H4 (cell line): ENCODE results near the gene MRAP. TPM values are rescaled to one million over a fixed set of nuclear protein-coding genes. Genes with fewer than 3 reads are reported as not detected.

ENCODE experiments used
- DNase-seq: peaks from one replicate; pipeline ENCODE4 v3.0.0-alpha.2; 2015; ENCODE audit warnings: low spot score
- total RNA-seq: library from RNA; depleted of rRNA; stranded (reverse); fragments of >200 nt; shearing (Covaris generic); gene quantifications from 2 replicates; pipeline ENCODE4 v1.2.3, GENCODE V29; 2014

Gene MRAP
- total RNA-seq, 1 experiment from 2014 or later, result not detected

DNA sequence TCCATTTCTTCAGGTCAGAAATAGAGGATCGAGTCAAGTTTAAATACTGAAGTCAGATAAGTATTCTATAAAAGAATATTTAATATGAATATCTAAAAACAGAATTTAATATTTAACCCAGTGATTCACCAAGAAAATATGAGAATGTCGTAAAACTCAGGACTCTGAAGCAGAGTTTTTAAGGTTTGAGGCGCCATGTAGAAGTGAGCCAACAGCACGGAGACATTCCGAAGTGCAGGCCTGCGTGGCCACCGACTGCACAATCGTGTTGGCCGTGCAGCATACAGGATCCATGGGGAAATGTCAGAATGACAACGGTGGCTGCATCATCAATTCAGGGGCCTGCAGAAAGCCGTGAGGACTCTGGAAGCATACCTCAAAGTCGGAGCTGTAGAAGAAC, 23.4 kb downstream of the MRAP start:
- no peak for DNase-seq

DNA sequence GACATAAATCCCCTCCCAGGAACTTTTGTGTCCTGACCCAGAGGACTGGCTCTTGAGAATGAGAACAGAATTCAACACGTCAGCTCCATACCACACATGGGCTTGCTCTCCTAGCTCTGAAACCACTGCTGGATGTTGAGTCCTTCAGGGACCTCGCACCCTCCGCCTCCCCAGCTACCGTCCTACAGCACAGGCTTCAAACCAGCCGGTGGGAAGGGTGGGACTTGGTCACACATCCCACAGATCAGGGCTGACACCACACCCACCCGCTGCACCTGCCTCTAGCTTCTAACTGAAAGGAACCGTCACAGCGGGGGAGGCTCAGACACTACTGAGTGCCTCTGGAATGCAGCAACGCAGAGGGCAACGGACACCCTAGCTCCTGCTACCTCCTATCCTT, 24.0 kb downstream of the MRAP start:
- no peak for DNase-seq

DNA sequence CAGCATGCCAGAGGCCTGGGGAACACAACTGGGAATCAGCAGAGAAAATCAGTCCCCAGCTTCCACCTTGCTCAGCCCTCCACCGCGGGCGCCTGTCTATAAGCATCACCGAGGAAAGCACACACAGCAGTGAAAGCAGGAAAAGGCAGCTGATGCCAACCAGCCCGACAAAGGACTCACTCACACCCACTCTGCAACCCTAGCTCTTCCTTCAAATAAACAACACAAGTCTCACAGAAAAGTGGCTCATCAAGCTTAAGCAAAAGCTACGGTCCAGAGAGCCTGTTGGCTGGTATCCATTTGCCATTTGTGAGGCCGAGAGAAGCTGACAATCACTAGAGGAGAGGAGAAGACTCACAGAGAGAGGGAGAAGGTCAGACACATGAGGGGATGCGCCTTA, 27.1 kb downstream of the MRAP start:
- no peak for DNase-seq

DNA sequence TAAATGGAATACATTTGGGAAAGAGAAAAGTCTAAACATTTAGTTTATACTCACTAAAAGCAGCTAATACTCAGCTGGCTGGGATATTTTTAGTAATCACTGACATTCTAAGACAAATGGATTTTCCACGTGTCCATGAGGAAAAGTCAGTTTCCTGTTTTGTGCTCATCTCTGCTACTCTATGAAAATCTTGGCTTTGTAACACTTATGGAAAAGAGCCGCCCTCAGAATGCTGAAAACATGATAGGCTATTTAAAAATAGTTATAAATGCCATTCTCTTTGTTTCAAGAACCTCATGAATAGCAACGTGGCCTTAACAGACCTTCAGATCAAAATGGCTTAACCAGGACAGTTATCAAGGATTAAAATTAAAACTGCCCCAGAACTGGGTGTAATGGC, 29.9 kb downstream of the MRAP start:
- no peak for DNase-seq

DNA sequence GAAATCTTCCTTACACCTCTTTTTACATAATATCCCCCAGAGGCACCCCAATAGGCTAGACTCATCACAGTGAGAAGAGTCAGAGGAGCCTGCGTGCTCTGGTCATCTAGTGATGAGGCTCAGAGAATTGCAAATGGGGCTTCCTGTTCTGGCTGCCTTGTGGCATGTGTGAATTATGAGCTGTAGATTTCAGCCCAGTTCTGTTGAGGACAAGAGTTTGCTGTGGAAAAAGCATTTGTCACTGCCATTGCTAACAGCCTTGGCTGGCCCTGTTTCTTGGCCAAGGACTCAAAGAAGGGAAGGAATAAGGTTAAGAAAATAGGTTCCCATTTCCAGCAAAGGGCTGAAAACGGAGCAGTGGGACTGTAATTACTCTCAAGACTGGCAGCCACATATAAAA, 30.7 kb downstream of the MRAP start:
- no peak for DNase-seq

DNA sequence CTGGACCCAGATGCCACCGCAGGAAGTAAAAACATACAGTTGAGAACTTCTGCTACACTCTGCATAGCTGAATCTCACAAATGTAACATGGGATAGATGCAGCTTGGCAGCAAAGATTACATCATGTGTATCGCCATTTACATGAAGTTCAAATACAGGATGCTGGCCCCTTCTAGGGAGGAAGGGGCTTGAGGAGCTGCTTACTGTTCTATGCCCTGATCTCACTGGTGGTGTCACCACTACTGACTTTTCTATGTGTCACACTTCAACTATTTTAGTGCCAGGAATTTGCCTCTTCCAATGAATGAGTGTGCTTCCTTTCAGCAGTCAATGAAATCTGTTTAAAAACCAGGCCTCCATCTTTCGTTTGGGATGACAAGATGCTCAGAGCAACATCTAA, 31.1 kb downstream of the MRAP start:
- no peak for DNase-seq

DNA sequence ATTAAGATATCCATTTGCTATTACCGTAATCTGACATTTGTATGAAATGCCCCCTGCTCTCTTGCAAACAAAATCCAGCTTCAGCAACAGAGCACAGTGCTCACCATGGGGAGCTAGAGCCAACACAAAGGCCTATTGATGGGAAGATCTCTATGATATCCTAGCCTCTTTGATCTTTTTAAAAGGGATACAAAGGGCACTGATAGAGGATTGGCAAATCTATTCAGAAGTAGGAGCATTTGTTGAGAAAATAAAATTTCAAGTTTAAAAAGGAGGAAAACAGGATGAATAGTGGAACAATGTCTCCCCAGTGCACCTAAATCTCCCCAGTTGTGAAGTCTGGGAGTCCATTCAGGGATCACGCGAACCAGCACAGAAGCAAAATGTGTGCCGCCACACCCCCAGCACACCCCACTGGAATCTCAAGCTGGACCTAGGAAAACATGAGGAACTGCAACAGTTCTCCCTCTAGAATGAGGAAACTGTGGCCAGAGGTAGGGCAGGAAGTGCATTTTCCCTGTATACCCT, 32.2 kb downstream of the MRAP start:
- no peak for DNase-seq

DNA sequence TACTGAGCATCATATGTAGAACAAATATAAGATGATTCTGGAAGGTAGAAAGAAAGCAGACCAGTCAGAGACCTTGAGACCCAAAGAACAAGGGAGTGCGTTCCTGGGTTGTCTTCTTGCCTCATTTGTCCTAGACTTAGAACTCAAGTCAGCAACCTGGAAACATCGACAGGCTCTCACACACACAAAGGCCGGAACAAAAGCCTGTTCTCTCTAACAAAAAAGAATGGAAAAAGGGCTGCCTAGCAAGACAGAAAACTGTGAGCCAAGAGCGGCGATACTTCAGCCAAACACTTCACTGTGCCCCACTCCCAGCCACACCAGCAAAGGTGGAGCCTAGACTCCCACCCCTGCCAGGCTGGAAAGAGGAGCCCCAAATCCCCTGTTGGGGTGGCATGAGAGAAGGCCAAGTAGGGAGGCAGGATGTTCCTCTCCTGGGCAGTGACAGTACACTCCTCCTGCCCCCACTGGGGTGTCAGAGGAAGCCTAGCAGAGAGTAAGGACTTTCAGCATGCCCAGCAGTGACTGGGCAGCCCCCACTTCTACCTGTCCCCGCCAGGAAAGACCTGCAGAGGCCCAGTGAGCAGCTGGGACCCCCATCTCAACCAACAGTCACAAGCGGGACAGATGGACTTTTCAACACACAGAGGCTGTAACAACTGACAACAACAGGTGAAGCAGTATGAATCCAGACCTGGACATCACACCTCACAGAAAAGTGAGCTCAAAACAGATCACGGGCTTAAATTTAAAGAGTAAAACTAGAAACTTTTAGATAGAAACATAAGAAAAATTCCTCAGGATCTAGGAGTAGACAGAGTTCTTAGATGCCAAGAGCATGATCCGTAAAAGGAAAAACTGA, 33.0 kb downstream of the MRAP start:
- no peak for DNase-seq

DNA sequence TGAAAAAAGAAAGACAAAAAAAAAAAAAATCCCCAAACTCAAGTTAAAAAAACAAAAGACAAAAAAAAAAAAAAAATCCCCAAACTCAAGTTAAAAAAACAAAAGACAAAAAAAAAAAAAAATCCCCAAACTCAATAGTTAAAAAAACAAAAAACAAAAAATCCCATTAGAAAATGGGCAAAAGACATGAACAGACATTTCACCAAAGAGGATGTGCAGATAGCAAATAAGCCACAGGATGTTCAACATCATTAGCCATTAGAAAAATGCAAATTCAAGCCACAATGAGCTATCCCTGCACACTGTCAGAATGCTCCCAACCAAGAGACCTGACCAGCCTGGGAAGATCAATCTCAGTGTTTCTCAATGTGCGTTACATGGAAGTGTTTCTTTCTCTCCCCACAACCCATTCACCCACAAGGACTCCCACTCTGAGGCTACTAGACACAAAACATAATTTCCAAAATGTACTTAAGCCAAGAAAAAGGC, 33.9 kb downstream of the MRAP start:
- no peak for DNase-seq

DNA sequence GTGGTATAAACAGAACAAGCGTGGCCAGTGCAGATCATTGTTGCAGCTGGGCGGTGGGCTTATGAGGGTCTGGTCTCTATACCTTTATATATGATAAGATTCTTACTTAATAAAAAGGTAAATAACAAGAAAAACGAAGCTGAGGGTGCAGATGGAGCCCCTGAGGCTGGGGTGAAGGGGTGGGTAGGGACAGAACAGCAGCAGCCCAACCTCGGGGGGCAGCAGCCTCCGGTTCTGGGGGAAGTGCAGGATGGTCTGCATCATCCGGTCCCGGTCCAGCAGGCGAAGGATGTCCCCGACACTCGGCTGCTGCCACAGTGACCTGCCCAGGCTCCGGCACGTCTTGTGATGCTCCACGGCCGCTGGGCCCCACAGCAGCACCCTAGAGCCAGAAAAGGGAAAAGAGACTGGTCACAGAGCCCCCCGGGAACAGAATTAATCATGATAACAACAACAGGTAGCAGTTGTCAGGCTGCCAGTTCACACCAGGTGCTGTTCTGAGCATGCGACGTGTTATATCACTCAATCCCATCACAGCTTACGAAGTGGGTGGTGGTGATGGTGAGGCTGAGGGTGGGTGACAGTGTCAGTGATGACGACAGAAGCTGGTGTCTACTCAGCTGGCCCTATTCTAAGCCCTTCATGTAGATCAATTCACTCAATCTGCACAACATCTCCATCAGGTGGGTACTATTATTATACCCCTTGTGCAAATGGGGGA, 35.5 kb downstream of the MRAP start:
- no peak for DNase-seq

DNA sequence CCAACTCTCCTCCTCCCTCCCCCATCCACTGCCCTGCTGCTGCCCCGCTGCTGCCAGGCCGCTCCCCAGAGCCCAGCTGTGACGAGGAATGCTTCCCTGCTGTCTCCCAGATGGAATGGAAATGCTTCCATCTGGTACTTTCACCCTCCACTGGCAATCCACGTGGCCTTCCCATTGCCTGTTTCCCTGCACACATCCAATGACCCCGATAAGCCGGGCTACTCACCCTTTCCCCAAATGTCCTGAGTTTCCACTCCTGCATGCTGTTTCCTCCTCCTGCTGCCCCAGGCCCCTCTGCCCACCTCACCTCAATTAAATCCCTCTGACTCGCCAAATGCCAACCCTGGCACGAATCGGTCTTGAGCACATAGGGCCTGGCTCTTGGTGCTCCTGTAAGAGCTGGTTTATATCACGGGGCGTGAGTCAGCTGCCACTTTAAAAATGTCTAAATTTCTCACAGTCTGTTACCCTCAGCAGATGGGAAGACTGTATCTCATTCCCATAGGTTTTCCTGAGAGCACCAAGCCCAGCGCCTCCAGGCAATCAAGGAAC, 36.4 kb downstream of the MRAP start:
- DNase-seq, result no peak

DNA sequence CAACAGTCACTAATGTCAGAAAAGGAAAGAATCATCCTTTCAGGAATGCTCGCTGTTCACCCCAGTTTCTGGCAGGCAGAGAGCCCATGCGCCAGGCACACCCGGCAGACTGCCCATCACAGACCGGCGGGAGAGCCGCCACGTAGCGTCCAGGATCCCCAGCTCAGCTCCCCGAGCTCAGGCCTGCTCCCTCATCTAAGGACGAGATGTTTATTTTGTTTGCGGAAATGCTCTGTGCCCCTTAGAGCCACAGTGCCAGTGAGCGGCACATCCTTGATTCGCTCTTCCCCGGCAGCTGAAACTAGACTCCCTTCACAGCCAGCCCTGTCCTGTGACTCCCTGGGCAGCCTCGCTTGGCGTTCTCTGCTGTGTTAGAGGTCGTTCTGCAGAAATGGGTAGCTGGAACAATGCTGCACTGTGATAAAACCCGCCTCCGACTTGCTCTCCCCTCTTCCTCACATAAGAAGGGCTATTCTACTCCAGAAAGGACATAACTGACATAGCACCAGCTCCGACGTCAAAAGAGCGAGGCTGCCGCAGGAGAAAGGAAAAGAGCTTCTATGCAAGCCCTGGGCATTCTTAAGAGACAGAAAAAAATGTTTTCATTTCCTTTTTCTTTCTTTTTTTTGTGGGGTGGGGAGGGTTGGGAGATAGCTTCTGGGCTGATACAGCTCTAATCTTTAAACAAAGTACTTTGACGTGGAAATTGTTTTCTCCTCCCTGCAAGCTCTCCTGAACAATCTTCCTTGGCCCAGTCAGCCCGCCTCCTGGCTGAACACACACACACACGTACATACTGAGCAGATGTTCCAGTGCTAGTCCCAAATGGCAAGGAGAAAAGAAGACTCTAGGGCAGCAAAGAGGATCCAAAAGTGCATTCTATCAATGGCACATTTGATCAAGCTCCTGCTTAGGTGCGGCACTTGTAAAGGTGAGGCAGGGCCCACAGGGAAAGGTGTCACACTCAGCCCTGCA, 37.2 kb downstream of the MRAP start:
- no peak for DNase-seq

DNA sequence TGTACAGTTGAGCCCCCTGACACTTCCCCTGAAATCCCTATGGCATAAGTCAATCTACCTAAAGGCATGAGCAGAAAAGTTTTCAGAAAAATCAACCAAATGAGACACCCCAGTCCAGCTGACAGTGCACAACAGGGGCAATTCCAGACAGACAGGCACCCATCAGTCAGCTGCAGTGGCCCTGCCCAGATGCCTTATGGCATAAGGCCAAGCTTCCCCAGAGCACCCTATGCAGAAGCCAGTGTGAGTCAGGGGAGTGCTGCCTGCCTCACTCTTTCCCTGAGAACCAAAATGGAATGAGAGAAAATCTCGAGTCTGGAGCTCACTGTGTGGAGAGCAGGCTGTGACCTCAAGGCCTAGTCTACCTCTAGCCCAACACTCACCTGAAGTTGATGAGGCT, 38.1 kb downstream of the MRAP start:
- no peak for DNase-seq

DNA sequence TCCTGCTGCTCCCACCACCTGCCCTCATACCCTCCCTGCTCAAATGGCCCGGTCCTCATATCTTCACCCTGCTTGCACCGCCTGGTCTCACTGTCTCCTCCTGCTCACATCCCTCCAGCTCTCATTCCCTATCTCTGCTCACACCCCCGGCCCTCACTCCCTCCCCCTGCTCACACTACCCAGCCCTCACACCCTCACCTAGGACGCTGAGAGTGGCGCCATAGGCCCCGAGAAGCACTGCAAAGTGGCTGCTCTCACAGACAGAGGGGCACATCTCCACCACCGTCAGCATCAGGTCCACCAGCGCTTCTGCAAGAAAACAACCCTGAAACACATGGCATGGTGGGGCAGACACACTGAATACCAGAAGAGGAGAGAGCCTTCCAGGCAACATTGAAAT, 38.6 kb downstream of the MRAP start:
- no peak for DNase-seq

DNA sequence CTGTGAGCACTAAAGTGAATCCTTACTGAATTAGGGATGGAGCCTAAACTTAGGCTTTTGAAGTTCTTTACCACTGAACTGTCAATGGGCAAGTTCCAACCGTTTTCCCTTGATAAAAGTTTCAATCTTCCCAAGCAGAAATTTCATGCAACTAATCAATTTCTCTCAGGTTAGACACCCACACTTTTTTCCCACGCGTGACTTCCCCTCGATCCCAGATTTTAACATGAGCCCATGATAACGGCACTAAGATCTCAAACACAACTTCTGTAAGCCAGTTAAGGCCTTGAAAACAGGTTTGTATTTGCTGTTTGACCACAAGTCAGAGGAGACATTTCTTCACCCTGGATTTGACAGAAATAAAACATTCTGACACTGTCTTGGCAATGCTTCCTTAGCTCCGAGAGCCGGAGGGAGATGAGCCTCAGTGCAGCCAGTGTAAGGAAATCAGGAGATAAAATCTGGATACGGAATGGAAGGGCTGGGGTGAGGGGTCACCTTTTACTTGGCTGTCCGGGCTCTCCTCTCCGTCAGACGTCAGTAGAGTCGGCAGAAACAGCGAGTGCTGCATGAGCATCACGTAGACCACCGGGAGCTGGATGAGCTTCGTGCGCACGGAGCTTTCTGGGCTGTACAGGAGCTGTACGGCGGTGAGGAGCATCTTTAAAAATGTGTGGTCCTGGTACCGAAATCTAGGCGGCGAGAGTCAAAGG, 39.7 kb downstream of the MRAP start:
- DNase-seq, result no peak

DNA sequence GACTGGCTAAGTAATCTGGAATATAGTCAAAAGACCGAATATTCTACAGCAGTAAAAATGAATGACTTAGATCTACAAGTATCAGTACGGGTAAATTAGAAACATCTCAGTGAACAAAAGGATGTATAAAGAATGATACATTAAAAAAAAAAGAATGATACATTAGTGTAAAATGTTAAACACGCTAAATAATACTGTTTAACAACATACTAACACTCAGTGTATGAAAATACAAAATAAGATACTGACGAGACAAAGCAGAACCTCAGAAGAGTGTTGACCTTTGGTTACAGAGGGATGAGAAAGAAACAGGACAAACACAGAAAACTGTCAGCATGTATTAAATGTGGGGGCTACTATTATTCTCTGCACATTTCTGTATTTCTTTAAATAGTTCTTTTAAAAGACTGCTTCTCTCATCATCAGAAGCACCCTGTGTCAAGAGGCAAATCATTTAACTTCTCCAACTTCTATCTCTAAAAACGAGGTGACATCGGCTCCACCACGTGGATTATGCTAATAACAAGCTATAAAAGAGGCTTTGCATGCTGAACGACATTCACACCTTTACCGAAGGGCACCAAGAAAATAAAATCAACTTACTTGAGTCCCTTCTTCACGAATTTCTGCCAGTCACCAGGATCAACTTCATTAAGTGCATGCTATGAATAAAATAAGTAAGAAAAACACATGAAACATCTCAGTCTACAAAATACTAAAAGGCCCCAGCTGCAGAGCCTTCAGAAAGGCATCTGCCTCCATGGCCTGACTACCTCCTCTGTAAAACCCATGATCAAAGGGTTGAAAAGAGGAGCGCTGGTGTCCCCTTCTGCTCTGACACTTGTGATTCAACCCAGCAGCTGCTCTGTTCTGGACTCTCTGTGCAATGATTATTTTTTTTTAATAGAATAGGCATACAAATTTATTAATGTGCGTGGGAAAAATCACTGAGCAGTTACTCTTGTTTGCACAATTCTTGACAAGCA, 42.5 kb downstream of the MRAP start:
- DNase-seq, result no peak

DNA sequence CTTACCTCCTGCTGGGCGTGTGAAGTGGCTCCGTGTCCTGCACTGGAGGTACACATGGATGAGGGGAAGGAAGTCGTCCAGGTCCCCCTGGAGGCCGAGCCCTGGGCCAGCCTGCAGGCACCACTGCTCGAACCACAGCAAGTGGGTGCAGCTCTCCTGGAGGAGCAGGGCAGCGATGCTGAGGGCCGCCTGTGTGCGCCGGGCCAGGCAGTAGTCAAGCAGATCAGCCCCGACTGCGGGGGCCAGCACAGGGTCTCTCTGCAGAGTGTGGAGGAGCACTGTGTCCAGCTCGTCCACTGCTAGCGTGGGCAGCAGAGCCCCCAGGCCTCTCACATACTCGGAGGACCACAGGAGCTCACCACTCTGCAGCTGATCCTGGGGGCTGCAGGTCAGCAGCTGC, 48.3 kb downstream of the MRAP start:
- DNase-seq, result no peak

DNA sequence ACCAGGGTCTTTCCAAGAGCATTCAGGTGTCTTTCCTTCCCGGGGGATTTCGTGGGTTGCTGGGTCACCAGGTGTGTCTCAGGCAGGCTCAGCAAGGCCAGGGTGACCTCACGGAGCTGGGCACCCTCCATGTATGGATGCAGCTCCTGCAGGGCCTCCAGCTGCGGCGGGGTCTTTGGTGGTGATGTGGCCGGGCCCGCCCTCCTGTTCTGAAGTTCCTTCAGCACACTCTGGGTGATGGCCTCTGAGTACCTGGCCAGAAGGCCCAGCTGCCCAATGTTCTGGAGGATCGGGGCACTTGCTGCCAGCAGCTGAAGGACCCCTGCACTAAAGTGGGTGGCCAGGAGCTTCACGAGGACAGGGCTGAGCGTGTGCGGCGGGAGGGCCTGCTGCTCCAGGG, 48.7 kb downstream of the MRAP start:
- no peak for DNase-seq

DNA sequence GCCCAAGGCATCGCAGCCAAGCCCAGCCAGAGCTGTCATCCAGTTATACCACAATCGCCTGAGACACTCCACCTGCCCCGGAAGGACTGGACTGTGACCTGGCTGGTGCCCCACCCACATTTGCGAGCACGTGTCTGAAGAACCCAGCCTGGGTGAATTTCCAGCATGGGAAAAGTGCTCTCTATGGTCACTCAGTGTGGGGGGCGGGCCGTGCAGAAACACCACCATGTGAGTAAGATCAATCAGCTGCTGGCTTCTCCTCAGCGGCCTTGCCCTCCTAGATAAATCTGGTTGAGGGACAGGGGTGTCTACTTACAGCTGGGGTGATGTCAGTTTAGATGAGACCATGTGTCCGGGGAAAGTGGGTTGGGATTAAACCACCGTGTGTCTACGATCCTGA, 49.3 kb downstream of the MRAP start:
- DNase-seq, result no peak
